Myocyte (in vitro differentiated cells): Measurements from ENCODE around the gene TIMM50. TPM values are rescaled to one million over a fixed set of nuclear protein-coding genes. Genes with fewer than 3 reads are reported as not detected.
A peak's percentile ranks its signal among the peaks of the same experiment; 100 is the strongest.
"Not testable (repeated sequence)": the region's sequence is repeated elsewhere in the genome, so short reads cannot be mapped to it uniquely, and the experiment has no call there.

Experiments used
- DNase-seq: peaks from one replicate; pipeline ENCODE4 v3.0.0-alpha.2; 2012; ENCODE audit warnings: low read depth
- total RNA-seq: library from RNA; depleted of rRNA; stranded (reverse); fragments of >200 nt; gene quantifications from 2 replicates; pipeline ENCODE4 v1.2.3, GENCODE V29; 2014

The TIMM50 gene
- total RNA-seq, 1 donor from 2014 or later = 65.1 TPM

DNA sequence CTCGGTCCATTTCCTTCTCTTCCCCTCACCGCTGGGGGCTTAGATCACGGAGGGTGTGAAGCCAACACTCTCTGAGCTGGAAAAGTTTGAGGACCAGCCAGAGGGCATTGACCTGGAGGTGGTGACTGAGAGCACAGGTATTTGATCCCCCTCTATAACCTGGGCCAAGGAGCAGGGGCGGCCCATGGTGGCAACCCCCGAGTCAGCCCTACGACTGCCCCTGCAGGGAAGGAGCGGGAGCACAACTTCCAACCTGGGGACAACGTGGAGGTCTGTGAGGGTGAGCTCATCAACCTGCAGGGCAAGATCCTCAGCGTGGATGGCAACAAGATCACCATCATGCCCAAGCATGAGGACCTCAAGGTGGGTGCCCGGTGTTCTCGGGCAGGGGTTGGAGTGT lies 11.6 kb upstream of the TIMM50 start:
- no peak for DNase-seq

DNA sequence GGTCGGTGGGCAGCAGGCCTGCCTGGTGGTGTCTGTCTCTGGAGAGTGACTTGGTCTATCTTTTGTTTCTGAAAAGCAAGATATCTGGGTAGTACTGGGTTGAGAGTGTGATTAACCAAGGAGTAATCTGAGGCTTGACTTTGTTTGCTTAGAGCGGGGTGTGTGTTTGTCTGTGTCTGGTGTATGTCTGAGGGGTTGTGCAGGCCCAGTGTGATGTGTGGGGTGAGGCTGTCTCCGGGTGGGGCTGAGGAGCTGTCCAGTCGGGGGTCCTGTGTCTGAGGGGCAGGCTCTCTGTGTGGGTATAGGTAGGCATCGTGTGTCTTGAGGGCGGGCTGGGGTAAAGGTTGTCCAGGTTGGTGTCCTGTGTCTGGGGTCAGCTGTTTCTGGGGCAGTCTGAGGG lies 11.1 kb upstream of the TIMM50 start:
- DNase-seq = no peak

DNA sequence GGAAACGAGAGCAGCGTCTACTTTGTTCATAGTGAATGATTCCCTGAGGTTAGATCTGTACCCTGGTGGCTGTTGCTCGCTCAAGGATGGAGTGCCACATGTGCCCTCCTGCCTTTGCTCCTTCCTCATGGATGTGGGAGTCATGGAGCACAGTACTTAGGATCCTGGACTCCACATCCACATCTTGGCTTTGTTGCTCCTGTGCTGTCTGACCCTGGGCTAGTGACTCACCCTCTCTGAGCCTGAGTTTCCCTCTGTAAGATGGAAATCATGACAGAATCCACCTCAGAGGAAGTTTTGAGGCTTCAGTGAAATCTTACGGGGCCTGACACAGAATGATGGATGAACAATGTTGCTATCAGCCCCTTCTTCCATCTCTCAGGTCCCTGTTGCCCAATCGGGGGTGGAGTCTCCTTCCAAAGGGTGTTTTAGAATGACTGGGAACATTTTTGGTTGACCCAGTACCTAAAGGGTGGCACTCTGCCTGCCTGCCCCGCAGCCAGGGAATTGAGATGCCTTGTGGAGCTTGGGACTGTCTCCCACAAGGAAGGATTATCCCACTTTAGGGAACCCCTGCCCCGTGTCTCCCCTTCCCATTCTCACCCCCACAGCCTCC lies 9.8 kb upstream of the TIMM50 start:
- DNase-seq = no peak

DNA sequence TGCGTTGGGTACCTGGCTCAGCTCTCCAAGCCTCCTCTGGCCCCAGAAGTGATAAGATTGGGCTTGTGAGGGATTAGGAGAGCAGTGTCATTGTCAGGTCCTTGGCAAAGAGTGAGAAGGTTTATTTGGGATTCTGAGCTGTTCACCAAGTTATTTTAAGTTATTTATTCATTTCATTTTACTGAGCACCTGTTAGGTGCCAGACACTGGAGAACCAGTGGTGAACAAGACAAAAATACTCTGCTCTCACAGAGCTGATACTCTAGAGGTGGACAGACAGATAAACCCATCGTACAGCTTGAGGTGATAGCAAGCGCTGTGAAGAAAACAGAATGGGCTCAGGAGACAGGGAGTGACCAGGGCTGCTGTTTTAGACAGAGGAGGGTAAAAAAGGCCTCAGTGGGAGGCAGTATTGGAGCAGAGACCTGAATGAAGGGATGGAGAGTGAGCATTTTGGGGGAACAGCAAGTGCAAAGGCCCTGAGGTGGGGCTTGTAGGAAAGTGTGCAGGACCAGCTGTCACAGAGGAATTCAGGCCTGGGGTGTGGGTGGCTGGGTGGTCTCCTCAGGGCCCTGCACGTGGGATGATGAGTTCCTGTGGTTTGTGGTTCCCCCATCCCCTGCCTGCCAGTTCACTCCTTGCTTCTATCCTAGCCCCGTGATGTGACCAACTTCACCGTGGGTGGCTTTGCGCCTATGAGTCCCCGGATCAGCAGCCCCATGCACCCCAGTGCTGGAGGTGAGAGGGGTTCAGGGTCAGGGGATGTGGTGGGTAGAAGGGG lies 8.7 kb upstream of the TIMM50 start:
- peak; percentile 88 for DNase-seq

DNA sequence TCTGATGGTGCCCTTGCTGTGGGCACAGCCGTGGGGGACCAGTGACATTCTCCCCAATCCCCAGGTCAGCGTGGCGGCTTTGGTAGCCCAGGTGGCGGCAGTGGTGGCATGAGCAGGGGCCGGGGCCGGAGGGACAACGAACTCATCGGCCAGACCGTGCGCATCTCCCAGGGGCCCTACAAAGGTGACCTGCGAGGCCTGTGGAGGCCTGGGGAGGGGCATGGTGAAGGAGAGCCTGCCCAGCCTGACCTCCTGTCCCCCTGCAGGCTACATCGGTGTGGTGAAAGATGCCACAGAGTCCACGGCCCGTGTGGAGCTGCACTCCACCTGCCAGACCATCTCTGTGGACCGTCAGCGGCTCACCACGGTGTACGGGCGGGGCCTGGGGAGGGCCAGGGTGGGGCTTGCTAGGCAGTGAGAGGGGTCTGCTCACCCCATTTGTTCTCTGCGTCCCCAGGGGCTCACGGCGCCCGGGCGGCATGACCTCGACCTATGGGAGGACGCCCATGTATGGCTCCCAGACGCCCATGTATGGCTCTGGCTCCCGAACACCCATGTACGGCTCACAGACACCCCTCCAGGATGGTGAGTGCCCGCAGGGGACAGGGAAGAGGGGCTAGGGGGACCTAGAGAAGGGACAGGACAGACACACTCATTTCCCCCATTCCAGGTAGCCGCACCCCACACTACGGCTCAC lies 7.7 kb upstream of the TIMM50 start:
- DNase-seq = peak; percentile 71

DNA sequence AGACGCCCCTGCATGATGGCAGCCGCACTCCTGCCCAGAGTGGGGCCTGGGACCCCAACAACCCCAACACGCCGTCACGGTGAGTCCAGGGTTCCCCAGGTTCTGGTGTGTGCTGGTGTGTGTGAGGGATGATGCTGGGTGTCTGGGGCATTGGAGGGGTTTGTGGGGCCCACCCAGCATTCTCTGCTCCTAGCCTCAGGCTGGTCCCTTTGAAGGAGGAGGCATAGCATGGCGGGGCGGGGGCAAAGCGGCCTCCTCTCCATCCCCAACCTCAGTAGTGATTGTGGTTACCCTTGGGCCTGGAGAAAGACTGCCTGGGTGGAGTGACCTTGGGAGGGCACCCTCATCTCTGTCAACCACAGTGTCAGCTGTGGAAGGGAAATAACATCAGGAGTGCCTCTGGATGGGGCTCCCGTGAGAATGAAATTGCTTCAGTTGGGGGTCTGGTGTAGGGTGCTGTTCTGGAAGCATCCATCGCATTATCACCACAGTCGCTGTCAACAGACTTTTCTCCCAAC lies 7.1 kb upstream of the TIMM50 start:
- DNase-seq = peak; percentile 79

DNA sequence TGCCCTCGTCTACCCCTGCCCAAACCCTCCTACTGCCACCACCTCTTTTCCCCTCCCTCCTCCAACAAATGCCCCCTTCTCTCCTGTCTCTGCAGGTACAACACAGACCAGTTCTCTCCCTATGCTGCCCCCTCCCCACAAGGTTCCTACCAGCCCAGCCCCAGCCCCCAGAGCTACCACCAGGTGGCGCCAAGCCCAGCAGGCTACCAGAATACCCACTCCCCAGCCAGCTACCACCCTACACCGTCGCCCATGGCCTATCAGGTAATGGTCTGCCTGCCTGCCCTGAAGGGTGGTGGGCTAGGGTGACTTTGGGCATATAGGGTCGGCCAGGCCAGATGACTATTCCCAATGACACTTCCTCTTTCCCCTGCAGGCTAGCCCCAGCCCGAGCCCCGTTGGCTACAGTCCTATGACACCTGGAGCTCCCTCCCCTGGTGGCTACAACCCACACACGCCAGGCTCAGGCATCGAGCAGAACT lies 6.5 kb upstream of the TIMM50 start:
- peak; percentile 44 for DNase-seq

DNA sequence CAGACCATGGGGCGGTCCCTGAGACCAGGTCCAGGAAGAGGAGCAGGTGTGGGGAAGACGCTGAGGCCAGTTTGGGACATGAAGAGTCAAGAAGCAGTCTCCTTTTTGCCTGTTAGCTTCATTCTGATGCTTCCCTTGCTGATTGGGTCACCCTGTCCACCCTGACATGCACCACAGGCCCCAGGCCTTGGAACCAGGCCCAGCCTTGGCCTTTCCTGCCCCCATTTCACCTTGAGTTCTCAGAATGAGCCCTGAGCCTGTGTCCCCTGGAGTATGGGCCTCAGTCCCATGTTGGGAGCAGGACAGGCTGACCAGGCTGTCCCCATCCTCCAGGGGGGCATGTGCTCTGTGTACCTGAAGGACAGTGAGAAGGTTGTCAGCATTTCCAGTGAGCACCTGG lies 4.9 kb upstream of the TIMM50 start:
- DNase-seq = no peak

DNA sequence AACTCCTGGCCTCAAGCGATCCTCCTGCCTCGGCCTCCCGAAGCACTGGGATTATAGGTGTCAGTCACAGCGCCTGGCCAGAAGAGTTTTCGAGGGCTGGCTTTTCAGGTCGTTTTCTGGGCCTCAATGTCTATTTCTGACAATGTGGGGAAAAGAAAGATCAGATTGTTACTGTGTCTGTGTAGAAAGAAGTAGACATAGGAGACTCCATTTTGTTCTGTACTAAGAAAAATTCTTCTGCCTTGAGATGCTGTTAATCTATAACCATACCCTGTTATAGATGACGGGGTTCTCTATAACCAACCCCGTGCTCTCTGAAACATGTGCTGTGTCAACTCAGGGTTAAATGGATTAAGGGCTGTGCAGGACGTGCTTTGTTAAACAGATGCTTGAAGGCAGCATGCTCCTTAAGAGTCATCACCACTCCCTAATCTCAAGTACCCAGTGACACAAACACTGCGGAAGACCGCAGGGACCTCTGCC lies 1.3 kb upstream of the TIMM50 start:
- DNase-seq = not testable (repeated sequence)

DNA sequence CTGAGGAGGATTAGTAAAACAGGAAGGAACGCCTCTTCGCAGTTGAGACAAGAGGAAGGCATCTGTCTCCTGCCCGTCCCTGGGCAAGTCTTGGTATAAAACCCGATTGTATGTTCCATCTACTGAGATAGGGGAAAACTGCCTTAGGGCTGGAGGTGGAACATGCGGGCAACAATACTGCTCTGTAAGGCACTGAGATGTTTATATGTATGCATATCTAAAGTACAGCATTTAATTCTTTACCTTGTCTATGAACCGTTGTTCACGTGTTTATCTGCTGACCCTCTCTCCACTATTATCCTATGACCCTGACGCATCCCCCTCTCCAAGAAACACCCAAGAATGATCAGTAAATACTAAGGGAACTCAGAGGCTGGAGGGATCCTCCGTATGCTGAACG lies 722 bp upstream of the TIMM50 start:
- DNase-seq = no peak

DNA sequence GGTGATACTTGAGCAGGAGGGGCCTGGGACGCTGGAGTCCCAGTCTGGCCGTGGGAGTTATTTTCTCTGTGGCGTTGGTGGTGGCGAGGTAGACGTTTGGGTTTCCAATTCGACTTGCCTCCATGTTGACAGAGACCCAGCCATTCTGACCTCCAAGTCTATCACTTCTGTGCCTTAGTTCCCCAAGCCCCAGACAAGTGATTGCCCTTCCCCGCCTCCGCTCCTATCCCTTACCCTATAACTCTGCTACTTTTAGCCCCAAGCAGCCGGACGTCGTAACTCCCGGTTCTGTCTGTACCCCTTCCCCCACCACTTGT lies 549 bp downstream of the TIMM50 start:
- DNase-seq = no peak

DNA sequence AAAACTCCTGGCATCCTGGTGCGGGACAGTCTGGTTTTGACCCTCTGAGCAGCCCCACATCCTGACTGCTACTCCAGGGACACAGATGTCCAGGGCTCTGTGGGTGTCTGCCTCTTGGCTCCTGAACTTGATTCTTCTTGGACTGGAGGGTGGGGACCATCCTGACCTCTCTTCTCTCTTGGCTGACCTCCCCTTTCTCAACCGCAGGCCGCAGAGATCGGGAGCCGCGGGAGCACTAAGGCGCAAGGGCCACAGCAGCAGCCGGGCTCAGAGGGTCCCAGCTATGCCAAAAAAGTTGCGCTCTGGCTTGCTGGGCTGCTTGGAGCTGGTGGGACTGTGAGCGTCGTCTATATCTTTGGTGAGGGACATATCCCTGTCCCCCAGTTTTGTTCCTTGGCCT lies 1.0 kb downstream of the TIMM50 start:
- DNase-seq = no peak

DNA sequence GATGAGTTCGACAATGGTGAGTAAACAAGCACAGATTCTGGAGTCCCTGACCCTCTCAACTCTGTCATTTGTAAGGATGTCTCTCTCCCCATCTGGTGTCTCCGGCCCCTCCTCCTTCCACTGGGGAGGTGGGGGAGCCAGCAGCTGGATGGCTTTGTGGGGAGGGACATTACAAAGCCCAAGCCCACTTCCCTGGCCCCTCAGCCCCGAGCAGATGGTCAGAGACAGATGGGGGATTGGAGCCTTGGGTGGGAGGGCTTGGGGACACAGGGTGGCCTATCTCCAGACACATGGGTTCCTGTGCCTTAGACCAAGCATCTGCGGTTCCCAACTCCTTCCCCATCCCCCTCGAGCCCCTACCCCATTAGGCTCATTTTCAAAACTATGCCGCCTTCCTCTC lies 2.5 kb downstream of the TIMM50 start:
- DNase-seq = no peak

DNA sequence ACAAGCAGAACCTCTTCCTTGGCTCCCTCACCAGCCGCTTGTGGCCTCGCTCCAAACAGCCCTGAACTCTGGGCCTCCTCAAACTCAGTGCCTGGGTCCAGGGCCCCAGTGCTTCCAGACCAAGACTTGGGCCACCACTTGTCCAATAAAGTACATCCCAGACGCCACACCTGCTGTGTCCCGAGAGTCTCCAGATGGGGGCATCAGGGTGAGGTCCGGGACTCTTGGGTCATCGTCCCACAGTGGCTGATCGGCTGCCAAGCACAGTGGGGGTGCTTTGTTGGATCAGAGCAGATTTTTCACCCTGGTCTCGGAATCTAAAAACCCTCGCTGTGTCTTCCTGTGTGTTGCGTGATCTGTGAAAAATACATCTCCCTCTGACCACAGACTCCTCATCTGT lies 9.1 kb downstream of the TIMM50 start:
- DNase-seq = no peak

DNA sequence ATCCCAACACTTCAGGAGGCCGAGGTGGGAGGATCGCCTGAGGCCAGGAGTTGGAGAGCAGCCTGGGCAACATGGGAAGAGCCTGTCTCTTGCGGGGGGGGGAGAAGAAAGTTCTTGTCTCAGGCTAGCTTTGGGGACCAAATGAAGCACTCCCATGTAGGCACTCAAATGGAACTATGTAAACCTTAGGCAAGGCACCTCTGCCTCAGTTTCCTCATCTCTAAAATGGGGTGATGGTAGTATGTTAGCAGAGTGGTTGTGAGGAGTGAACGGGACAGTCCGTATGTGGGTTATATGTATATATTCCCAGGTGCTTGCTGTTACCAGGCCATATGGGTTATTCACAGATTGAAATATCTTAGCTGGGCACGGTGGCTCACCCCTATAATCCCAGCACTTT lies 11.6 kb downstream of the TIMM50 start:
- no peak for DNase-seq

DNA sequence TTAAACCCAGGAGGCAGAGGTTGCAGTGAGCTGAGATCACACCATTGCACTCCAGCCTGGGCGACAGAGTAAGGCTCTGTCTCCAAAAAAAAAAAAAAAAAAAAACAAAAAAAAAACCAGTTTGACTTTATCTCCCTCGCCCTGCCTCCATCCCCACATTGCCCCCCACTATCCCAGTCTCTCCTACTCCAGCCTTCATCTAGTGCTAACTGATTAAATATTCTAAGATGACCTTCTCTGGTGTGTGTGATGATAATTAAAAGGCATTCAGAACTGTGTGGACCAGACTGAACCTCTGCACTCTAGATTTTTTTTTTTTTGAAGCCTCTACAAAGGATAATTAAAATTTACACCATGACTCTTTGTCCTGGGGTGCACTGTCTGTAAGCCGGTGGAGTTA lies 12.2 kb downstream of the TIMM50 start:
- no peak for DNase-seq

DNA sequence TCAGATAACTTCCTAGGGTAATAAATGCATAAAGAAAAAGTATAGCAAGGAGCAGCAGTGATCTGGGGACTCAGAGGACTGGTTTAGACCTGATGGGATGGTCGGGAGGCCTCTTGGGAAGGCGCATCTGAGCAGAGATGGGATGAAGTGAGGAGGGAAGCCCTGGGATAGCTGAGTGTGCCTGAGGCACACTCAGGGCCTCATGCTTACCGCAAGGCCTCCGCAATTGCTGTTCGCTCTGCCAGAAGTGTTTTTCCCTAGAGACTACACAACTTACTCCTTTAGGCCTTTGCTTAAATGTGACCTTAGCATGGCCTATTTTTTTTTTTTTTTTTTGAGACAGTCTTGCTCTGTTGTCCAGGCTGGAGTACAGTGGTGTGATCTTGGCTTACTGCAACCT lies 14.0 kb downstream of the TIMM50 start:
- DNase-seq = no peak

DNA sequence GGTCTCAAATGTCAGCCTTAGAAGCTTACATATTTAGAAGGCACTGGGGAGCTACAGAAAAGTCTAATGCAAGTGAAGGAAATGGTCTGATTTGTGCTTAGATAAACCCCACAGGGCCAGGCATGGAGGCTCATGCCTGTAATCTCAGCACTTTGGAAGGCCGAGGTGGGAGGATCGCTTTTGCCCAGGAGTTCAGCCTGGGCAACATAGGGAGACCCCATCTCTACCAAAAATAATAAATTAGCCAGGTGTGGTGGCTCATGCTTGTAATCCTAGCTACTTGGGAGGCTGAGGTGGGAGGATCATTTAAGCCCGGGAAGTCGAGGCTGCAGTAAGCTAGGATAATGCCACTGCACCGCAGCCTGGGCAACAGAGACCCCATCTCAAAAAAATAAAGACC lies 15.4 kb downstream of the TIMM50 start:
- DNase-seq = no peak

DNA sequence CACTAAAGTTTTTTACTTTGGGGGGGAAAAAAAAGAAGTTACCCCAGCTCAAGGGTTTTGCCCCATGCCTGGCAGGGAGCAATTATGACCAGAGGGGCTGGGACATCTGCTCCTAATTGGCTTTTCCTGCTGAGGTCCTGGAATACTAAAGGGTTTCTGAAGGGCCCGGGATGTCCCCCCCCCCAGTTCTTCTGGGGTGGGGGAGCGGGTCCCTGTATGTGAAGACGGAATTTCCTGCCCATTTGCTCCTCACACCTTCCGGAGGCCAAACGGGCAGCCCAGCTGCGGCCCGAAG lies 17.0 kb downstream of the TIMM50 start:
- no peak for DNase-seq

DNA sequence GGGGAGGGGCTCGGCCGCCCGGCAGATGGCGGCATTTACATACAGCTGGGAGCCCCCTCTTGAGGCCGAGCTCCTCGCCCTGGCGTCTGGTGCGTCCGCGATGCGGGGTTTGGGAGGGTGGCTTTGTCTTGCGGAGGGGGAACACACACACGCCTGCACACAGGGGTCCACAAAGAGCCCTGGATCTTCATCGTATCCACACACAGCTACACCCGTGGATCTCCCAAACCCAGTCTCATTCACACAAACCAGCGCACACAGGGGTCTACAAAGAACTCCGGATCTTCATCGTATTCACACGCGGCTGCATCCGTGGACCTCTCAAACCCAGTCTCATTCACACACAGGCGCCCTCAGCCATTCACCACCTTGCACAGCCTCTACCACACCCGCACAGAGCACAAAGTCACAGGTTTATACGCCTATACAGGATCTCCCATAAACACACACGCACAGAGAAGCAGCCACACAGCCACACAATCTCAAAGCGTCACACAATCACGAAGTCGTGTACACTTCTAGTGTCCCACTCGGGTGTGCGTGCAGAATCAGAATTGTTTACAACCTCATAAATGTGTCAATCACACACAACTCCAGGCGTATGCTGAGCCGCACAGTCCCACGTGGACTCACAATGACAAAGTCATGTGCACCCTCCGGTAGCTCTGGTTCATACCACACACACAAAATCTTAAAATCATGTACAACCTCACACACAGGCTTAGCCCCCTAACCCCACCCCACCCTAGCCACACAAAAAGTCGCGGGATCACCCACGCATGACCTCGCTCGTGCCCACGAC lies 17.6 kb downstream of the TIMM50 start:
- no peak for DNase-seq

DNA sequence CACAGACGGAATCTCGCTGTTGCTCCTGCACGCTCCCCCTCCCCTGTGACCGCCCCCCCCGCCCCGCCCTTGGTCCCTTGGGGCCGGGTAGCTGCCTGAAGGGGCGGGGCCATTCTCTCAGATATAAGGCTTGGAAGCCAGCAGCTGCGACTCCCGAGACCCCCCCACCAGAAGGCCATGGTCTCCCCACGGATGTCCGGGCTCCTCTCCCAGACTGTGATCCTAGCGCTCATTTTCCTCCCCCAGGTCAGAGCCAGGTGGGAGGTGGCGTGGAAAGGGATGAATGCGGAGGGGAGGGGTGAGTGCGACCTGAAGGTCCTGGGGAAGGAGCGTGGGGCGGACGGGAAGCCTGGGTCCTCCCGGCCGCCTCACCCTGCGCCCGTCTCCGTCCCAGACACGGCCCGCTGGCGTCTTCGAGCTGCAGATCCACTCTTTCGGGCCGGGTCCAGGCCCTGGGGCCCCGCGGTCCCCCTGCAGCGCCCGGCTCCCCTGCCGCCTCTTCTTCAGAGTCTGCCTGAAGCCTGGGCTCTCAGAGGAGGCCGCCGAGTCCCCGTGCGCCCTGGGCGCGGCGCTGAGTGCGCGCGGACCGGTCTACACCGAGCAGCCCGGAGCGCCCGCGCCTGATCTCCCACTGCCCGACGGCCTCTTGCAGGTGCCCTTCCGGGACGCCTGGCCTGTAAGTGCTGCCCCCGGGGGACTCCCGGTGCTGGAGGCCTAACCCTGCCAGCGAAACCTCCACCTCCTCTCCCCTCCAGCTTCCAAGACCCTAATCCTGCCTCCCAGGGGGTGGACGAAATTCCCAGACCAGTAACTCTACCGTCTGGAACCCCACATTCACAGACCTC lies 18.4 kb downstream of the TIMM50 start, which contains the start of gene DLL3:
Gene DLL3, plus strand, starts transcription at position 150 of the 845 bp plus-strand sequence. Its CDS starts 28 bp downstream, at position 178.
- no peak for DNase-seq
